Measurements from ENCODE around the gene ASB4. TPM values are rescaled to one million over a fixed set of nuclear protein-coding genes. Genes with fewer than 3 reads are reported as not detected.
A peak's percentile ranks its signal among the peaks of the same experiment; 100 is the strongest.

ASB4 gene
- total RNA-seq, 1 experiment from 2014 or later: not detected

DNA sequence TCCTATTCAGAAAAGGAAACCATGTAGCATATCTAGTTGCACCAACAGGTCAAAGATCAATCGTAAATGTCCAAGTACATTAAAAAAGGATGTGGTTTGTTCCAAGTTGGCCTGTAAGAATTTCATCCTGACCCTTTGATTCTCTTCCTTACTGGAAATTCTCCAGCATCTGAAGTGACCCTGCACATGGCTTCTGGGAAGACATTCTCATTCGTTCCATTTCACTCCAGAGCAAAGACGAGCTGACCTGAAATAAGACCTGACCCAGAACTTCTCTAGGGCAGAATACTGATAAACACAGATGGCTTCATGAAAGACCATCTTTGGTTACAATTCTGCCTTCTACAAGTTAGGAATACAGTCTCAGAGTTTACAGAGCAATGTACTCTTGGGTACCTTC, 39.8 kb downstream of the ASB4 start:
- BruUV-seq (replicated peaks): no TSS peak

DNA sequence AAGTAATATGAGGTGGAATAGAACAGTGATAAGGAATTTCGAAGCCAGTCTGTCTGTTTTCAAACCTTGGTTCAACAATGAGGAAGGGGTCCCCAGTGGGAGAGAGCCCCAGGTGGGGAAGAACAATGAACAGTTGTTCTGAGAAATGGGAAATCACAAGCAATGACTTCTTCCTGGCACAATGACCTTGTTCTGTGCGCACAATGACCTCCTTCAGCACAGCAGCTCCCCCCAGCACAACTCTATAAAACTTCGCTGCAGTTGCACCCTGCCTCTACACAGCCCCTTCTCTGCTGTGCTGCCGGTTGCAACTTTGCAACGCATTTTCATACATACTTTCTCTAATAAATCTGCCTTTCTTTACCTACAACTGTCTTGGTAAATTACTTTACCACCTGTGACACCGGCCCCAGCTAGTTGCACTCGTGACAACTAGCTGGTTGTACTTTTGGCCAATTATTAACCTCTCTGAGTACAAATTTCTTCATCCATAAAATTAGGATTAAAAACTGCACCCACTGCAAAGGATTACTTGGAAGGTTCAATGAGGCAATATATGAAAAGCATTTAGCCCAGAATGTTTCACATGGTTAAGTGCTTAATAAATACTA, 40.5 kb downstream of the ASB4 start:
- Histone ChIP-seq H3K9me3 (ENCODE audit: insufficient read depth, low read depth) (no peaks in the 10 kb centered on the region), H2AFZ (no peak overlapping the region), H3K4me3 (no peak overlapping the region), H4K20me1 (ENCODE audit: insufficient read depth) (no peaks in the 10 kb centered on the region), H3K4me2 (no peak overlapping the region), H3F3A (ENCODE audit: insufficient read depth, low read depth) (0 out of 2 replicates have a peak, but pooled peaks cover 4% of the 10 kb centered on the region), H3K27ac (no peak overlapping the region), H3K36me3 (ENCODE audit: low read depth) (no peaks in the 10 kb centered on the region), H3K27me3 (ENCODE audit: insufficient read depth, low read depth) (no peaks in the 10 kb centered on the region), H3K79me2 (ENCODE audit: low read depth) (no peaks in the 10 kb centered on the region), H3K9me2 (ENCODE audit: insufficient read depth) (no peaks in the 10 kb centered on the region), H3K4me1 (replicated peaks; ENCODE audit: insufficient read depth) (peaks cover 10% of the 10 kb centered on the region; the same call in 1 of the 2 replicates)
- CTCF ChIA-PET: interaction anchor here (0.7 to 2.1 kb wide), 2 partner anchors 19 to 160 kb away, joined by 3 to 9 read pairs; no protein-coding TSS in a partner anchor
- no TSS peak for BruUV-seq (replicated peaks)
- intact Hi-C loops (cut with micrococcal nuclease; ENCODE audit: unreplicated experiment): loop anchor here (2.0 kb wide), 1 partner anchor 345 kb away; no protein-coding TSS in a partner anchor
- no peak for TF ChIP-seq EZH2 (IDR thresholded peaks at IDR 0.05; ENCODE audit: low read depth)
- TF ChIP-seq, protein P1, sequence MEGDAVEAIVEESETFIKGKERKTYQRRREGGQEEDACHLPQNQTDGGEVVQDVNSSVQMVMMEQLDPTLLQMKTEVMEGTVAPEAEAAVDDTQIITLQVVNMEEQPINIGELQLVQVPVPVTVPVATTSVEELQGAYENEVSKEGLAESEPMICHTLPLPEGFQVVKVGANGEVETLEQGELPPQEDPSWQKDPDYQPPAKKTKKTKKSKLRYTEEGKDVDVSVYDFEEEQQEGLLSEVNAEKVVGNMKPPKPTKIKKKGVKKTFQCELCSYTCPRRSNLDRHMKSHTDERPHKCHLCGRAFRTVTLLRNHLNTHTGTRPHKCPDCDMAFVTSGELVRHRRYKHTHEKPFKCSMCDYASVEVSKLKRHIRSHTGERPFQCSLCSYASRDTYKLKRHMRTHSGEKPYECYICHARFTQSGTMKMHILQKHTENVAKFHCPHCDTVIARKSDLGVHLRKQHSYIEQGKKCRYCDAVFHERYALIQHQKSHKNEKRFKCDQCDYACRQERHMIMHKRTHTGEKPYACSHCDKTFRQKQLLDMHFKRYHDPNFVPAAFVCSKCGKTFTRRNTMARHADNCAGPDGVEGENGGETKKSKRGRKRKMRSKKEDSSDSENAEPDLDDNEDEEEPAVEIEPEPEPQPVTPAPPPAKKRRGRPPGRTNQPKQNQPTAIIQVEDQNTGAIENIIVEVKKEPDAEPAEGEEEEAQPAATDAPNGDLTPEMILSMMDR (conservative IDR thresholded peaks at IDR 0.05): no peak
- POLR2A ChIA-PET (ENCODE audit: unreplicated experiment): no interaction called here
- no peak for DNase-seq

More for the DNA sequence above, 39.8 kb downstream of the ASB4 start:
- H3K9me3 ChIP-seq (ENCODE audit: insufficient read depth, low read depth): no peaks in the 10 kb centered on the region
- H3K4me1 ChIP-seq (replicated peaks; ENCODE audit: insufficient read depth): peaks cover 10% of the 10 kb centered on the region; the same call in 1 of the 2 replicates
- no peaks in the 10 kb centered on the region for H3K27me3 ChIP-seq (ENCODE audit: insufficient read depth, low read depth)
- no peak for DNase-seq
- no peak overlapping the region for H2AFZ ChIP-seq
- POLR2A ChIA-PET (ENCODE audit: unreplicated experiment): no interaction called here
- H3K4me2 ChIP-seq: no peak overlapping the region
- H3K79me2 ChIP-seq (ENCODE audit: low read depth): no peaks in the 10 kb centered on the region
- H4K20me1 ChIP-seq (ENCODE audit: insufficient read depth): no peaks in the 10 kb centered on the region
- CTCF ChIA-PET: interaction anchor here (0.7 to 2.1 kb wide), 2 partner anchors 19 to 161 kb away, joined by 3 to 9 read pairs; no protein-coding TSS in a partner anchor
- intact Hi-C loops (cut with micrococcal nuclease; ENCODE audit: unreplicated experiment): no loop called here
- no peaks in the 10 kb centered on the region for H3K9me2 ChIP-seq (ENCODE audit: insufficient read depth)
- H3F3A ChIP-seq (ENCODE audit: insufficient read depth, low read depth): 0 out of 2 replicates have a peak, but pooled peaks cover 4% of the 10 kb centered on the region
- H3K27ac ChIP-seq: no peak overlapping the region
- TF ChIP-seq EZH2 (IDR thresholded peaks at IDR 0.05; ENCODE audit: low read depth): no peak
- TF ChIP-seq, protein P1 (conservative IDR thresholded peaks at IDR 0.05): no peak
- H3K4me3 ChIP-seq: no peak overlapping the region
- no peaks in the 10 kb centered on the region for H3K36me3 ChIP-seq (ENCODE audit: low read depth)

DNA sequence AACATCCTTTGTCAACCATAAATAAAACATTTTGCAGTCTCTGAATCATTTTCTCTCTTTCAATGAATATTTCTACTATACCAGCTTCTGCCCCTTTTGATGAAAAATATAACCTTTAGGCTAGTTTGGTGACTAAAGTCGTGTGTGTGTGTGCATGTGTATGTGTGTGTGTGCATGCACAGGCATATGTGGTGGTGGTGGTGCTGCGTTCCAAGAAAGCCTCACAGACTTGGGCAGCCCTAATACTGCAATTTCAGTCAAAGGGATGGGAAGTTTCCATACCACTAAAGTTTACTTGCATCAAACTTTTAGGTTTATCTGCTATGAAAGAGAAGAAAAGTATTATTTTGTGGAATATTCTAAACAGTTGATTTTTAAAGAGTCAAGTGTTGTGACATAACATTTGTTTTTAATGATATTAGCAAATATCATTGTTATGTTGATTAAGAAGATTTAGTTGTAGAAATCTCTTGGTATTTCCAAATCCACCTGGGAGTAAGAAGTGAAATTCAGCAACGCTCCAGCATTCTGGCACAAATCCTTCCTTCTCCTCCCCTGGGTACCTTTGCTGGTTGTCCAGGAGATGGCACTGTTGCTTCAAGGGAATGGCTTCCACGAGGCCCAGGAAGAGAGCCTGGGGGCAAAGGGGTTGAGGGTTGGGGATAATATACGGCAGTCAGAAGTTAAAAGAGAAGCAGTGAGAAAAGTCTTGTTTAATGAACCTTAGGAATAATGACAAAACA, 41.5 kb downstream of the ASB4 start:
- Histone ChIP-seq H3K4me2 (no peak overlapping the region), H3K36me3 (ENCODE audit: low read depth) (no peaks in the 10 kb centered on the region), H3K9me3 (ENCODE audit: insufficient read depth, low read depth) (no peaks in the 10 kb centered on the region), H3K4me3 (no peak overlapping the region), H4K20me1 (ENCODE audit: insufficient read depth) (no peaks in the 10 kb centered on the region), H3K27ac (no peak overlapping the region), H3K9me2 (ENCODE audit: insufficient read depth) (no peaks in the 10 kb centered on the region), H3F3A (ENCODE audit: insufficient read depth, low read depth) (0 out of 2 replicates have a peak, but pooled peaks cover 4% of the 10 kb centered on the region), H2AFZ (no peak overlapping the region), H3K4me1 (replicated peaks; ENCODE audit: insufficient read depth) (peaks cover 10% of the 10 kb centered on the region; the same call in 1 of the 2 replicates), H3K79me2 (ENCODE audit: low read depth) (no peaks in the 10 kb centered on the region), H3K27me3 (ENCODE audit: insufficient read depth, low read depth) (no peaks in the 10 kb centered on the region)
- ChIA-PET CTCF (interaction anchor here (2.1 to 2.6 kb wide), 3 partner anchors 156 to 160 kb away, joined by 9 to 22 read pairs (median 14); no protein-coding TSS in a partner anchor), POLR2A (ENCODE audit: unreplicated experiment) (no interaction called here)
- BruUV-seq (replicated peaks): no TSS peak
- DNase-seq: peak; percentile 42 to 47
- TF ChIP-seq EZH2 (IDR thresholded peaks at IDR 0.05; ENCODE audit: low read depth): no peak
- TF ChIP-seq, protein P1 (conservative IDR thresholded peaks at IDR 0.05): peak; percentile 95
- intact Hi-C loops (cut with micrococcal nuclease; ENCODE audit: unreplicated experiment): loop anchor here (1.0 to 2.0 kb wide), 2 partner anchors 157 to 344 kb away; no protein-coding TSS in a partner anchor
